GM19240 (cell line): ENCODE measurements around the gene GPC5.
"Not testable (repeated sequence)": the region's sequence is repeated elsewhere in the genome, so short reads cannot be mapped to it uniquely, and the experiment has no call there.

Experiments used
- DNase-seq: peaks from one replicate; pipeline ENCODE4 v3.0.0; 2011; ENCODE audit warnings: low spot score; ENCODE audit not compliant: insufficient read length

Gene GPC5

DNA sequence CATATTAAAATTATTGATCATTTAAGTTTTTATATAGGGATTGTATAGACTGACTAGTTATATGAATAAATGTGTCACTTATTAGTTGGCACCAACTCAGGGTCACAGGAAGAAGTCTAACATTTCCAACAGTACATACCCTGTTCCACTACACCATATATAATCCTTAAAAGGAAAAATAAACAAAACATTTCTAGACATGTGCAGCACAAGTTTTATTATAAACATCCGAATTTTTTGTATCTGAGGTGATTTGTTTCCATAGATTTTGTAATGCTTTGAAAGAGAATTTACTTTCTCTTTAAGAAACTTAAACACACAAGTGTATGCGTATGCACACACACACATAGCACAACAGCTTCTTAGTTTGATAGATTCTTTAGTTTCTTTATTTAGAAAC, 1409.5 kb downstream of the GPC5 start:
- DNase-seq = no peak

DNA sequence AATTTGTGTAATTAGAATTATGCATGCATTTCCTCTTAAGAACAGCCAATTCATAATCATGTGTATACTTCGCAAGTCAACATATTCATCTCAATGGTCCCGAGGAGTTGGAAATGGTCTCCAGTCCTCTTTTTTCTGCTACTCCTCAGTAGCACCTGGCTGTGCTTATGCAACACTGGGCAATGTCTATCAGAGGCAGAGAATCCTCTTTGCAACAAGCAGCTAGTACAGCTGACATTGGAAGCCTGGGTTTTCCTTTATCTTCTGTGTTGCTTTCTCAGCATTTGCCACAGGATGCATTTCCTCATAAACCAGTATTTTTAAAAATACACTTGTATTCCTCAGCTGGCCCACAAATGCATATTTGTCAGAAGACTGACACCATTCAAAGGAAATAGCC, 1422.9 kb downstream of the GPC5 start:
- no peak for DNase-seq

DNA sequence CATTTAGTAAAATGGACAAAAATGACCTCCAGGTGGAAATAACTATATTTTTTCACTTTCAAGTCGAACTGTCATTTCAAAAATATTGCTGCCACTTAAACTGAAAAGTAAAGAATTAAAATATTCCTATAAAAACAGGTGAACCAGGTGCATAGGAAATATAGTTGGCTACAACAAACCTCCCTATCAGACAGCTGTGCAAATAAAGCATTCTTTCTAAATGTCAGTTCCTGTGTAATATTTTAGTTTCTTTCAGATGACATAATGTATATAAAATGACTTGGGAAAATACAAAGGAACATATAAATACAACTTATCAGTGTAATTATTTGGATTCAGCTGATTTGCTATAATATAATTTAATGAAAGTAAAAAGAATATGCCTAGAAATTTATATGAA, 1424.6 kb downstream of the GPC5 start:
- no peak for DNase-seq

DNA sequence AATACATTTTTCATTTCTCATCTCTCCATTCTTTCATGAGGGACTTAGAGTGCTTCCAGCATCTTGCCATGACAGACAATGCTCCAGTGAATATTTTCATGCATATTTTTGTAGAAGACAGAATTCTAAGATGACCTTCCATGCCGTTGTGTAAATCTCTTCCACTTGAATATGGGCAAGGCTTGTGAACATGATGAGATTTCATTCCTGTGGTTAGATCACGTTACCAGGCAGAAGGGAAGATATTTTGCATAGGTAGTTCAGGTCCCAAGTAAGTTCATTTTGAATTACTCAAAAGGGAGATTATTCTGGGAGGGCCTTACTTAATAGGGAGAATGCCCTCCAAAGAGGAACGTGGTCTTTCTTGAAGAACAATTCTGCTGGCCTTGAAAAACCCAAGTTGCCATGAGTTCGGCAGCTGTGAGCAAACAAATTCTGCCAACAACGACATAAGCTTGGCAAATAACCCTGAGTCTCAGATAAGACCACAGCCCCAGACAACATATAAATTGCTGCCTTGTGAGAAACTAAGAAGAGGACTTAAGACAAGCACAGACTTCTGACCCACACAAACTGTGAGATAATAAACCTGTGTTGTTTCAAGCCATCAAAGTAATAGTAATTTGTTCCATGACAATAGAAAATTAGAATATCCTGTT, 1427.6 kb downstream of the GPC5 start:
- DNase-seq = no peak

DNA sequence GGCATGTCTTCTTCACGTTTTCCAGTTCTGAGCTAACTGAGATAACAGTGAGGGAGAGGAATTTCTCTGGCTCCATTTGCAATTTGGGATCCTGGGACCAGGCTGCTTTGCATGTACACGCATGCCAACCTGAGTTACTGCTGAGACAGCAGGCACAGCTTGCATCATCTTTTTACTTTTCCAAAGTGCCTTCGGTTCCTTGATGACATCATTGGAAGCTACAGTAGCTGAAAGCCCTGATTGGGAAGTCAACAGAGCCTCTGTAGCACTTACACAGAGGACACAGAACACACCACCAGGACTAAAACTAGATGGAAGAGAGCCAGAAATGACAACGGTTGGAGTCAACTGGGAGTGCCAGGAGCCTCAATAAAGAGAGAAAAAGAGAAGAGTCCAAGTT, 1429.1 kb downstream of the GPC5 start:
- DNase-seq = no peak

DNA sequence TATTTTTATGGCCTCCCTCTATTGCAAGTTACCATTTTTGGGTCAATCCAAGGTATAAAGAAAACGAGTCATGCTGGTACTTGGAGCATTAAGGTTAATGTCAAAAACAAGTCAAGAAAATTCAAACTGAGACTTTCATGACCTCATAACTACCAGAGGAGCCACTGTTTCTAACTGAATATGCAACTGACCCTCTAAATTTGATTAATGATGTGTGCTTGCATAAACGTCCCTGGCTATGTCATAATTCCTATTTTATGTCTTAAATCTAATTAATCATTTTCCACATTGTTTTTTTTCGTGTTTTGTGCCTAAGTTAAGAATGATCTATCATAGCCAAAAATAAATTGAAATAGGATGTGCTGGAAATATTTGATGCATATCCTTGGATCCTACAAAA, 1431.5 kb downstream of the GPC5 start:
- DNase-seq = no peak

DNA sequence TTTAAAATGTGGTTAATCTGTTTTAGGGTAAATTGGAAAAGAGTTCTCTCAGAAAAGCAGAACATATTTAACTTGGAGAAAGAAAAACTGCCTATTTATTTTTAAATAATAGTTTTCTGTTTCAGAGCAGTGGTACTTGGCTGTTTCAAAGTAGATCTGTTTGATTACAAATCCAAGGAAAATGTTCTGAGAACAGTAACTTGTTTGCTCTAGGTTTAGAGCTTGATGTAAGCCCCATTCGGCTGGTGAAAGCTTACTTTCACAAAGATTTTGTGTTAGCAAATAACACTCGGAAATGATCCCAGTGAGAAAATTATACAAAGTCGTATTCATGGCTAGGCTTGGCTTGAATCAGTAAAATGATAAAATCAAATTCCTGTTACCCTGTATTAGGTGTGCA, 1432.4 kb downstream of the GPC5 start:
- DNase-seq = no peak

DNA sequence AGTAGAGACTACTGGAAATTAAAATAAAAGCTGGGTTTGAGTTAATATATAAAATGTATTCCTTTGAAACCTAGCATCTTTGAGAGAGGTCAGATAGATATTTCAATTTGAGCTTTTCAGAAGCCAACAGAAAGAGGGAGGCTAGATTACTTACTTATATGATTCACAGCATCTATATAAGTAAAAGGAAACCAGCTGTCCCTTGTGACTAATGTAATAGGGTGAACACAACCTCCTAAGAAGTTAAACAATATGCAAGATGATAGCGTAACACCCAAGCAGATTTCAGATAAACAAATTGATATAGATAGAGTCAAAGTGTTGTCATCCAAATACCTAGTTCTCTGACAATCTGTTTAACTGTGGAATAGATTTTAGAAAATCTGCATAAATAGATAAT, 1434.7 kb downstream of the GPC5 start:
- DNase-seq = no peak

DNA sequence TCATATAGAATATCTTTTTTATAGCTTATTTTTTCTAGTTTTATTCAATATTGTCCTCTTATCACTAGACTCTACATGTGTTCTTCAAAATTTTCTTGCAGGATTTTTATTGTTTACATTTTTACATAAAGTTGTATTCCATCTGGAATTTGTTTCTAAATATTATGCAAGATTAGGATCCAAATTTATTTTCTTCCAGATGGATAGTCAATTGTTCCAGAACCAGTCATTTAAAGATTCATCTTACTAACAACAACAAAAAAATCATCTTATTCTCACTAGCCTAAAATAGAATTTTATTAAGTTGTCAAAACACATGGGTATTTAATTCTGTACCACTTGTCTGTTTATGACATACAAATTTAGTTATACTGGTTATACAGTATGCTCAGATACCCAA, 1437.8 kb downstream of the GPC5 start:
- no peak for DNase-seq

DNA sequence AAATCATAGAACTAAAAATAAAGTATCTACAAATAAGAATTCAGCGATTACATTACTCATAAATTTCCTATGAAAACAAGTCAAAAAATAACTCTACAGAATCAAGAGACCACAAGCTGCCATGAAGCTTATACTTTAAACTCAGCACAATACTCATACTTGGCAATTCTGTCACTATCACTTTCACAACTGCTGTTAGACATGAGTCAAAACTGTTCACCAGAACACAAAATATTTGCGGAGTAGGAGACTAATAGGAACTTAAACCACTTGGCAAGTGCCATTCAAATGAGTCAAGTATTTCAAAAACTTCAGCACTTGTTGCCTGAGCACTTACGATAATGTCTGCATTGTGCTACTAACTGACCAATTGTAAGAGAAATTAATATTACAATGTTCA, 1440.4 kb downstream of the GPC5 start:
- no peak for DNase-seq

DNA sequence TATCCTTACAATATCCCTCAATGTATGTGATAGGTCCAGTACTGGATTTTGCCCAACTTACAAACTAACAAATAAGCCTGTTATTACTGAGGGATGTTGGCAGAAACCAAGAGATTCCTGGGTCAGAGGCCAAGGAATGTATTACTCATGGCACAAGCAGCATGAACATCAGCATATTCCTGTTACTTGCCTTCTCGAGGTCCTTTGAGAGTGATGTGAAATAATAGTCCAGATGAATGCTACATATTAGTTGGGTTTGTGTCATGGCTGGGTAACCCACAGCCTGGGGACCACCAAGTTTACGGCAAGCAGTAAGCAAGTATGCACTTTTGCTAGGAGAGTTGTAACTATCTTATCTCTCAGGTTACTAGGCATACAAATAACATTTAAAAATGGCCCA, 1443.7 kb downstream of the GPC5 start:
- DNase-seq = no peak

DNA sequence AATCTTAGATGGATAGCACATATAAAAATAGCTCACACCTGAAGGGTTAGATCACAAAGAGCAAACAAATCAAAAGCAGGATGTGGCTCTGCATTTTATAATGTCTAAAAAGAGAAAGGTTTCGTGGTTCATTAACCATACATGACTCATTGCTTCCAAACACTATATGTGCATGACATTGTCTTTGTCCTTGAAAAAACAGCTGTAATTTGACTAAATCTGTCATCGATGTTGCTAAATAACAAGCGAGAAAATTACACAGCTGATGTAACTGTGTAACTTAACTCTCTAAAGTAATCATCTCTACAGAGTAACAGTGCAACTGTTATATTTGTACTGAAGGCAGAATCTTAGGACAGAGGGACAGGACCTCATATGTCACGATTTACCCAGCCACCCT, 1445.1 kb downstream of the GPC5 start:
- DNase-seq = no peak

DNA sequence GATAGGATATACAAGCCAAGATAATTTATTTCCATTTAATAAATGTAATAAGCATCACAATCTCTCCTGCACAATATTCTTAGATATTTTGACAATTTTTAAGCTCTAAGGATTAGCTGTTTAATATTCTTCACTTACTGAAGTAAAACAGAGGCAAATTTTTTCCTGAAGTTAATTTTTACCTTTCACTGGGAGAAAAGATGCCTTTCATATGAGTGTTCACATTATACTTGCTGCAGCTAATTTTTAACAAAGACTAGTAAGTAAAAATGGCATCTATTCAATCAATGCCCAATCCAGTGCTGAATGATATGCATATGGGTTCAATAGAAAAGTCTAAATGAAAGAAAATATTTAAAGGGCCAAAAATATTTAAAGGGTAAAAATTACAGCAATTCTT, 1451.0 kb downstream of the GPC5 start:
- DNase-seq = no peak

DNA sequence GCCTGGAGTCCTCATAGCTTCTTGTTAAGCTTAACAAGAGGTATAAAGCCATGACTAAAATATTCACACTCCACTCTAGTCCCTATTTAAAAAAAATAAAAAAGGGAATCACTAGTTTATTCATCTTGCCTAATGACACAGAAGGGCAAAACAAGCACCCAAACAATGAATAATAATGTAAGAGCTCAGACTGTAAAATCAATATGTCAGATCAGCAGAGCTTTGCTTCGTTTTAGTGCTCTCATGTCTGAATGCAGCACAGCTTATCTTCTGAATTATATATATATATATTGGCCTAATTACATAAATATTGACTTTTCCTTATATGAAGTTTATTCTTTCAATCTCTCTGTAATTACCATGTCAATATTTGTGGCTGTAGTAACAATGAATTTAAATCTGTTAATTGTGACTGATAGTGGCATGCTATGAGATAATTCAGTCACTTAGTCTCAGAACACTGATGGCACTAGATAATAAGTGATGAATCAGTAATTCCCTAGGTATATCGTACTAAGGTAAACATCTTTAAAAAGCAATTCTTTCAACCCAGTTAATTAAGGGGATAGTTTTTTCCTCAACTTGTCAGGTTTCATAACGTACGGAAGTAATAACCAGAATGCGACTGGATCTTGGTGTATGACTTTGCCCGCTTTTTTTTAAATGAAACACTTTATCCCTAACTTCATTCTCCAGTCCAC, 1466.3 kb downstream of the GPC5 start:
- DNase-seq = no peak

DNA sequence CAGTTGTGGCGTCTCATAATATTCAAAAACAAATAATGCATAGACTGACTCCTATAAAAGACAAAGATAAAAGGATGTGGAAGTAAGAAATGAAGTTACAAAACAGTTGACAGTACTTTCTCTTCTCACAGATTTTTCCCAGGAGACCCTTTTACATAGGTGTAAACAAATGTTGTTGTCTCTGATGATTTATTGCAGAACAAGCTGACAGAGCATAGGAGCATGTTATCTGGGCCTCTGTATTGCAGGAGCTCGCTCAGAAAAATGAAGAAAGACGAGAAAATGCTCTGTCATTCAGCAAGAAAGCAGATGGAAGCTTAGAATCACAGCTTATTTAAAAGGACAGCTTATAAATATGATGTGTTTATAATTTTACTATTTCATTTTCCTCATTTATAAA, 1474.6 kb downstream of the GPC5 start:
- no peak for DNase-seq

DNA sequence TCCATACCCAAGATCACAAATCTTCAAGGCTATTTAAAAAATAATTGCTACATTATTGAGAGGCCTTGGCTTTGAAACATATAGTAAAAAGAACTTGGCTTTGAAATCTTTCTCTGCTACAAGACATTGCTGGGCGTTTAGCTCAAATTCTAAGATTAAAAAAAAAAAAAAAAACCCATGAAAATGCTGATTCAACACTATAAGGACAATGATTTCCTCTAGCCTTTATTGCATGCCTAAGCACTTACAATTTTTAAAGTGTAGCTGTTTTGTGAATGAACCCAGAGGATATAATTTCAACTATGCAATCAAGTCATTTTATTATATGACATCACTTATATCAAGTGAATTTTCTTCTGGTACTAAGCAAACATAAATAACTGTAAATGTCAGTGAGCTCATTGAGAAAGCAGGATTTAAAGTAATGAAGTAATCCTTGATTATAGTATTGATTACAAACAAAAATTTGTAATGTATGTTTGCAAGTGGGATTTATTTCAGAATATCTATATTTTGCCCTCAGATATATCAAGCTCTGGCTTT, 1488.2 kb downstream of the GPC5 start:
- no peak for DNase-seq

DNA sequence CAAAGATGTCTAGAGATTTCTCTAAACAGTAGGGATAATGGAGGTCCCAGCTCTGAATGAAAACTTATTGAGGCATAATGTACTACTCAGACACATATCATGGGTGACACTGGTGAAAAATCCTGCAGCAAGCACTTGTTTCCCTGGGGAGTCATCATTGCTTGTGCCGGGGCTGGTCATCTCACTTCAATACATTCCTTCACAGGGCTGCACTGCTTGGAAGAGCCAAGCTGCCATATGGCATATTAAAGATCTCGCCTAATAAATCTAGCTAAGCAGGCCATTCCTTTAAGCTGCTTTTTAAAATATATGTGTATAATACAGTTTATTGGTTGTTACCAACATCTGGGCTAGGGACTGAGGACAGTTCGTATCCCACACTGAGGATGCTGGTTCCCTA, 1496.0 kb downstream of the GPC5 start:
- no peak for DNase-seq

DNA sequence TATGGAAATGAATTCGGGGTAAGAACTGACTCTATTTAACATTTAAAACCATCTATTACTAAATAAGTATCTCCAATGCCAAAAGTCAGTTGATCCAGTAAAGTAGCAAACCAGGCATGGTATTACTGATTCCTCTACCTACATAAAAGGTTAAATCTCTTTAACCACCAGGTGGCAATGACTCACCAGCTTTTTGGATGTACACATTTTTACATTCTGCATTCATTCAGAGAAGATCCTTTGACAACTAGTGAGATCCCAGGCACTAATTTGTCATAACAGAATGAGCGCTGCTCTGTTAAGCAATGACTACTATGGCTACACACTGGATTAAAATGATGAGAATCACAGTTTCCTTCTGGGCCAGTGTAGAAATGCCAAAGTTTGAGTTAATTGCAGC, 1498.4 kb downstream of the GPC5 start:
- DNase-seq = no peak

DNA sequence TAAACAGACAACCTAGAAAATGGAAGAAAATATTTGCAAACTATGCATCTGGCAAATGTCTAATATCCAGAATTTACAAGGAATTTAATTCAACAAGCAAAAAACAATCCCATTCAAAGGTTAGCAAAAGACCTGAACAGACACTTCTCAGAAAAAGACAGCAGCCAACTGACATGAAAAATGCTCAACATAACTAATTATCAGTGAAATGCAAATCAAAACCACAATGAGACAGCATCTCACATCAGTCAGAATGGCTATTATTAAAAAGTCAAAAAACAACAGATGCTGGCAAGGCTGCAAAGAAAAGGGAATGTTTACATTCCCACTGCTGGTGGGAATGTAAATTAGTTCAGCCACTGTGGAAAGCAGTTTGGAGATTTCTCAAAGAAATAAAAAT, 1500.5 kb downstream of the GPC5 start:
- DNase-seq = not testable (repeated sequence)

DNA sequence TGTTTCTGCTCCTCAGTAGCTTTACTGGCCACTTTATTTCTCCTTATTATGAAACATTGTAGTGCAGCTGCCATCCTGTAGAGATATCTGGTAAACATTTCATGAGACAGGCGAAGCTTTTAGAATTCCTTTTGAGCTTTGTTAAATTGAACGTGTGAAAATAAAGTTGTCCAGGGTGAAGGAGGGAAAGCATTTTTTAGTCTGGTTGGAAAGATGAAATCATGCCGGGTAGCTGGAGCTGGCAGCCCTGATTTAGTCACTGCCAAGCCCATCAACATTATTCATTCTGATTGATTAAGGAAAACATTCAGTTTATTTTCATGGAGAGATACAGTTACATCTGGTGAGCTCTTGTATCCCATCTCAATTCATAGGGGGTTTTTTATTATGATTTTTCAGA, 1502.0 kb downstream of the GPC5 start:
- no peak for DNase-seq

DNA sequence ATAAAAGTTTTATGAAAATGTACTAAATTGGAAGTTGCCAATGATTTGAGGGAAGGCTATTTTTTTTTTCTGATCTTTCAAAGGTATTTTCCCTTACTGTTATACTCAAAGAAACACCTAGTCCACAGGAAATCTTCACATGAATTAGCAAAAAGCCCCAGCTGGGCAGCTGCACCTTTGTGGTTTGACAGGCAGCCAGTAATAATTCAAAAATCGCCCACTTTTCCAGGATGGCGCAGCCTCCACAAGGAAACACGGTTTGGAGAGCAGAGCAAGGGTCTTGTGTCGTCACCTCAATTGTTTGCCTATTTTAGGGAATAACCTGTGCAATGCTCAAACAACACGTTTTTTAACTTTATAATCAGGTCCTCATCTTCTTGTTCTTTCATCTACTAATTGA, 1503.3 kb downstream of the GPC5 start:
- DNase-seq = no peak

DNA sequence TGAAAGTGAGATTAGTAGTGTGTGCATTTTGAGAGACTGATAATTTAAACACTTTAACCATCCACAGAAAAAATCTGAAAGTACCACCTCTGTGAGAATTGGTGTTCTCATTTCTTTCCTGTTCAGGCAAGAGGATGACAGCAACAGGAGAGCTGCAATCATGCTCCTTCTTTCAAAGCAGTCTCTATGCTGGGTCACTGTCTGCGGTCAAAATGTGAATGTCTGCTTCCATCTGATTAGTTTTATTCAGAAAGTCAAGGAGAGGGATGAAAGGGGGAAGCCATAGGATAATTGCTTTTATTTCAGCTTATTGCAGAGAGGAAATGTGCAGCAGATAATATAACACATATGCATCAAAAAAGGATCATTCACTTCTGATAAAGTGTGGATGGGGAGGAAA, 1514.2 kb downstream of the GPC5 start:
- DNase-seq = no peak

DNA sequence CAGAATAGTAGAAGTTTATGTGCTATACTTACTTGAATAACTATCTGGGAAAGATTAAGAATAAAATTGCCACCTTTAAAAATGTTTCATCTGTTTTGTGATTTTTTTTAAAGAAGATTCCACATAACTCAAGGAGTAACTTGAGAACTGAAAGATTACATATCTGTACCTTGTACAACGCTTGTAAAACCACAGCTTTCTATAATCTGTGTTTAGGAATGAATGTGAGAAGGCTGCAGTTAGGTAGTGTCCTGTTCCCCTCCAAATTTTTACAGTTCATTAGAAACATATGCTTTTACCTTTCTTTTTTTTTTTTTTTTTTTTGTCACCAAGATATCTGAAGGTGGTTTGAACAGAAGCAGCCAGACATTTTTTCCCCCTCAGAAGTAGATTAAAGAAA, 1515.4 kb downstream of the GPC5 start:
- DNase-seq = no peak
